RWPE1 (cell line): Measurements from ENCODE around the gene DPP8.
"Not testable (repeated sequence)": the region's sequence is repeated elsewhere in the genome, so short reads cannot be mapped to it uniquely, and the experiment has no call there.

Experiments
- CTCF ChIA-PET: fragments of 350-600 bp; sonication (Branson Sonifier 250); formaldehyde crosslinking; extraction: SDS; loops from one replicate; lab custom pipeline; 2021; lab: Yijun Ruan, JAX
- POLR2A ChIA-PET: fragments of 400-600 bp; formaldehyde crosslinking; extraction: SDS; loops from one replicate; lab custom pipeline; 2020; ENCODE audit warnings: antibody characterized with exemption; ENCODE audit not compliant: low non-redundant PET; lab: Yijun Ruan, JAX
- DNase-seq: peaks from one replicate; pipeline ENCODE4 v3.0.0; 2012; ENCODE audit warnings: low spot score
- H3K27ac ChIP-seq: fragments of 450-650 bp; 2 replicates; pipeline ENCODE4 v1.5.1; 2017
- TF ChIP-seq, protein P1 (sequence below): fragments of 450-650 bp; conservative IDR thresholded peaks from 2 replicates; pipeline ENCODE4 v1.5.1; 2017; ENCODE audit warnings: low read depth, mild to moderate bottlenecking

The DPP8 gene

DNA sequence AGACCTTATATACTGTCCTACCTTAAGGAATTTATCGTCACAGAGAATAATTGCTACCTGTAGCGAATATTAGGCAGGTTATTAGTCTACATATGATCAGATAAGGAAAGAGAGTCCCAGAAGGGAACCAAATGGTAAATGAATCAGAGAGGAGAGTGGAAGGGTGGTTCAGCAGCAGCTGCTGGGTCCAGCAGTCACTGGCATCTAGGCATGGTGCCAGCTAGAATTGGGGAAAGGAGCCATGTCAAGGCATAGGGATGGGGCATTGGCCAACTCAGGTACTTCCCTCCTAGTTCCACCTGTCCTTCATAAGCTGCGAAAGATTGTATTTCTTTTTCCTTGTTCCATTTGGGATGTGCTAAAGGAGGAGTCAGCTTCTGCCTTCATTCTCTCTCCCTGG, 36.2 kb upstream of the DPP8 start:
- ChIA-PET CTCF (no interaction called here), POLR2A (no interaction called here)
- DNase-seq, result no peak
- TF ChIP-seq, protein P1, sequence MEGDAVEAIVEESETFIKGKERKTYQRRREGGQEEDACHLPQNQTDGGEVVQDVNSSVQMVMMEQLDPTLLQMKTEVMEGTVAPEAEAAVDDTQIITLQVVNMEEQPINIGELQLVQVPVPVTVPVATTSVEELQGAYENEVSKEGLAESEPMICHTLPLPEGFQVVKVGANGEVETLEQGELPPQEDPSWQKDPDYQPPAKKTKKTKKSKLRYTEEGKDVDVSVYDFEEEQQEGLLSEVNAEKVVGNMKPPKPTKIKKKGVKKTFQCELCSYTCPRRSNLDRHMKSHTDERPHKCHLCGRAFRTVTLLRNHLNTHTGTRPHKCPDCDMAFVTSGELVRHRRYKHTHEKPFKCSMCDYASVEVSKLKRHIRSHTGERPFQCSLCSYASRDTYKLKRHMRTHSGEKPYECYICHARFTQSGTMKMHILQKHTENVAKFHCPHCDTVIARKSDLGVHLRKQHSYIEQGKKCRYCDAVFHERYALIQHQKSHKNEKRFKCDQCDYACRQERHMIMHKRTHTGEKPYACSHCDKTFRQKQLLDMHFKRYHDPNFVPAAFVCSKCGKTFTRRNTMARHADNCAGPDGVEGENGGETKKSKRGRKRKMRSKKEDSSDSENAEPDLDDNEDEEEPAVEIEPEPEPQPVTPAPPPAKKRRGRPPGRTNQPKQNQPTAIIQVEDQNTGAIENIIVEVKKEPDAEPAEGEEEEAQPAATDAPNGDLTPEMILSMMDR, result no peak
- H3K27ac ChIP-seq, result no peak overlapping the region

DNA sequence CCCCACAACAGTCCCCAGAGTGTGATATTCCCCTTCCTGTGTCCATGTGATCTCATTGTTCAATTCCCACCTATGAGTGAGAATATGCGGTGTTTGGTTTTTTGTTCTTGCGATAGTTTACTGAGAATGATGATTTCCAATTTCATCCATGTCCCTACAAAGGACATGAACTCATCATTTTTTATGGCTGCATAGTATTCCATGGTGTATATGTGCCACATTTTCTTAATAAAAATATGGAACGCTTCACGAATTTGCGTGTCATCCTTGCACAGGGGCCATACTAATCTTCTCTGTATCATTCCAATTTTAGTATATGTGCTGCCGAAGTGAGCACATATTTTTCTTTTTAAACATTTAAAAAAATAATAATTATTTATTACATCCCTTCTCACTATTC, 35.4 kb upstream of the DPP8 start:
- H3K27ac ChIP-seq, POLR2A ChIA-PET, DNase-seq: not testable (repeated sequence)
- CTCF ChIA-PET, result interaction anchor here (0.6 kb wide), 2 partner anchors 38 to 631 kb away, joined by 3 read pairs; no protein-coding TSS in a partner anchor

DNA sequence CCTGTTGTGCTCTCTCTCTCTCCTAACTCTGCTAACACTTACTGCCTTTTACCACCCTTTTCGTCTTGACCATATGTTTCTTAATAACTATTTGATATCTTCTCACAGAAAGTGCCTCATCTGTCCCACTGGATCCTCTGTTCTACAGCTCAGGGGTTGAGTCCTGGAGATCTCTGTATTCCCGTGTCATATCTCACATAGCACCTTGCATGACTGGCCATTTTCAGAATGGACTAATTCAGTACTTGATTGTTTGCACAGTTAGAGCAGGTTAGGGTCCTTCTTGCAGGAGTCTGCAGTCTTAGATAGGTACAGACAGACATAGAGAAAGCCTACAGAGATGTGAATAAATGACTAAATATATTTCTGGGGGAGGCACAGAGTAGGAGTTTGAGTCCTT, 33.7 kb upstream of the DPP8 start:
- CTCF ChIA-PET, result interaction anchor here (0.6 kb wide), 1 partner anchor 40 kb away, joined by 3 read pairs; no protein-coding TSS in a partner anchor
- POLR2A ChIA-PET, result no interaction called here

DNA sequence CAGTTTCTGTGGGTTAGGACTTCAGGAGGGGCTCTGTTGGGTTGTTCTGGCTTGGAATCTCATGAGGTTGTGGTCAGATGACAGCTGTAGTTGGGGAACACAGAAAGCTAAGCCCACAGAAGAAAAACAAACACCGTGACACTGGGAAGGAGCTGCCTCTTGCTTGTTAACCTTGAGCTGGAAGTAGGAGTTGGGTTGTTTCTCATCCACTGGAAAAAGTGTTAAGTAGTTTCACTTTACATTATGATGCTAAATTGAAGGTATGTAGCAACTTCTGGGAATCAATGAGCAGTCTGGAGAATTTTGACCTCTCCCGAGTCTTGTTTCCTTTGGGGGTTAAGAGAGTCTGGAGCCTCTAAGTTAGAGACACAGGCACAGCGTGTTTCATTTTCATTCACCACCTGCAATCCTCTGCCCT, 33.2 kb upstream of the DPP8 start:
- DNase-seq, result no peak
- H3K27ac ChIP-seq, result no peak overlapping the region
- TF ChIP-seq, protein P1, result no peak
- ChIA-PET POLR2A (no interaction called here), CTCF (interaction anchor here (0.6 kb wide), 1 partner anchor 40 kb away, joined by 3 read pairs; no protein-coding TSS in a partner anchor)

More for the DNA sequence above, 33.7 kb upstream of the DPP8 start:
- DNase-seq, result no peak
- no peak overlapping the region for H3K27ac ChIP-seq
- TF ChIP-seq, protein P1, result no peak

DNA sequence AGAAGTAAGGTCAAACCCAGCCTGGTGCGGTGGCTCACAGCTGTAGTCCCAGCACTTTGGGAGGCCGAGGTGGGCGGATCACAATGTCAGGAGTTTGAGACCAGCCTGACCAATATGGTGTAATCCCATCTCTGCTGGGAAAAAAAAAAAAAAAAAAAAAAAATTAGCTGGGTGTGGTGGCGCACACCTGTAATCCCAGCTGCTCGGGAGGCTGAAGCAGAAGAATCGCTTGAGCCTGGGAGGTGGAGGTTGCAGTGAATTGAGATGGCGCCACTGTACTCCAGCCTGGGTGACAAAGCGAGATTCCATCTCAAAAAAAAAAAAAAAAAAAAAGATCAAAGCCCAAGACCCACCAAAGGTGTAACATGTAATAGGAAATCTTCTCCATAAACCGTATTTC, 31.8 kb upstream of the DPP8 start:
- POLR2A ChIA-PET, DNase-seq, H3K27ac ChIP-seq, CTCF ChIA-PET: not testable (repeated sequence)

DNA sequence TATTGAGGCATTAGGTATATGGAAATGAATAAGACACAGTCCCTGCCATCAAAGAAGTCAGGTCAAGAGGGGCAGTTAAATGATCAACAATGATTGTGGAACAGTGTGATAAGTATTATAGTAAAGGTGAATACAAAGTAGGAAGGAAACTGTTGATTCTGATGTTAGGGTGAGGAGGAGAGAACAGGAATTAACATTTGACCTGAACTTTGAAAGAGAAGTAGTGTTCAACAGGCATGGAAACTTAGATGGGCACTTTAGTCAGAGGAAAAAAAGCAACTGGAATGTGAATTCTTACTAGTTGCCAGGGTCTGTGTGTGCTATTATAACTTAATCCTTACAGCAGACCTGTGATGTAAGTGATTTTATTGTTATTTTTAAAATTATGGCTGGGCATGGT, 30.4 kb upstream of the DPP8 start:
- H3K27ac ChIP-seq, result no peak overlapping the region
- ChIA-PET CTCF (no interaction called here), POLR2A (no interaction called here)
- no peak for DNase-seq
- TF ChIP-seq, protein P1, result no peak

DNA sequence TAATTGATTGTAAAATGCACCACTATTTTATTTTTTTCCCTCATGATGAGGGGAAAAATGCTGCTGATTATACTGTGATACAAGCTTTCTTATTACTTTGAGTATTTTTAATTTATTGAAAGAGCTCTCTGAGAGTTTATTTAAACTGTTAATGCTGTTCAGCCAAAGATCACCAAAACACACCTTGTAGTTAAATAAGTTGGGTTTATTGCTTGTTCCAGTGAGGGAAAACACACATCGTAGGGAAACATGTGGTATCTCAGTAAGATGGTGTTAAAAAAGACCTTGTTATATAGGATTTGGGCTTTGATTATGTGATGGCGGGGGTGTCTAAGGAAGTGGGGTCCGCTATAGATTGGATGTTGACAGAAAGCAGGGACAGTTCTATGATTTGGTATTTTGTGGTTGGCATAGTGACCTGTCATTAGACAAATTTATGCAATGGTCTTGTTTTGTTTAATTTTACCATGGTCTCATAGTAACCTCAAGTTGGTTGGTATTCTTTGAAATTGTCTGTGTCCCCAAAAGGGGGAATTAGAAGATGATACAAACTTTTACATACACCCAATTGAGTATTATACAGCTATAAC, 23.8 kb upstream of the DPP8 start:
- POLR2A ChIA-PET, result no interaction called here
- H3K27ac ChIP-seq, result no peak overlapping the region
- no peak for DNase-seq
- CTCF ChIA-PET, result interaction anchor here (0.6 kb wide), 2 partner anchors 15 to 174 kb away, joined by 3 to 4 read pairs; no protein-coding TSS in a partner anchor
- TF ChIP-seq, protein P1, result no peak
